ENCODE results near the gene TCIRG1. TPM values are rescaled to one million over a fixed set of nuclear protein-coding genes. Genes with fewer than 3 reads are reported as not detected.

Gene TCIRG1
- total RNA-seq, 2 experiments from 2014 or later: 199 to 201 TPM

DNA sequence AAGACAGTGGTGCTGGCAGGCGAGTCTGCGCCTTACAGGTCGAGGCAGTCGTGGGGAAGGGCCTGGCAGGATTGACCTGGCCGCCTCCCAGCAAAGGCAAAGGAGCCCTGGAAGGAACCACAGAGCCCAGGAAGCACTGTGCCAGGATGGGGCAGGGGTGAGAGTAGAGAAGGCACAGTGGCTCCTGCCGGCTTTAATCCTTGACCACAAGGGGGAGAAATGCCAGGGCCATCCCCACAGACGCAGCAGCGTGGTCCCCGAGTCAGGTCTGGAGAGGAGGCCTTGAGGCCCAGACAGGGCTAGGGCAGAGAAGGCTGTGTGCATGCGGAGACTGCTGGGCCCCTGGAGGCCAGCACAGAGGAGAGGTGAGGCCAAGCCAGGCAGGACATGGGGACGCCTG lies 18.2 kb upstream of the TCIRG1 start:
- intact Hi-C loops (cut with micrococcal nuclease; ENCODE audit: unreplicated experiment): no loop called here
- no TSS peak for BruUV-seq (replicated peaks)
- H2AFZ ChIP-seq (ENCODE audit: low read length): no peak overlapping the region
- no peaks in the 10 kb centered on the region for H4K20me1 ChIP-seq (ENCODE audit: insufficient read depth, low read length)
- TF ChIP-seq EZH2phosphoT487 (IDR thresholded peaks at IDR 0.05; ENCODE audit: borderline replicate concordance, low read depth, low read length): no peak
- H3K9me3 ChIP-seq (ENCODE audit: low read length): no peaks in the 10 kb centered on the region
- H3K4me2 ChIP-seq (ENCODE audit: low read length): no peak overlapping the region
- H3K4me1 ChIP-seq (ENCODE audit: insufficient read depth, low read length, poor library complexity, severe bottlenecking): peaks cover 5% of the 10 kb centered on the region
- DNase-seq (ENCODE audit: low spot score): peak; percentile 23
- no peak overlapping the region for H3K4me3 ChIP-seq (ENCODE audit: low read depth, low read length, poor library complexity, severe bottlenecking)
- CTCF ChIA-PET (ENCODE audit: unreplicated experiment): no interaction called here
- POLR2A ChIA-PET: no interaction called here
- no peaks in the 10 kb centered on the region for H3K36me3 ChIP-seq (ENCODE audit: insufficient read depth, low read length)
- no peak overlapping the region for H3K27ac ChIP-seq (ENCODE audit: low read depth, low read length, poor library complexity, severe bottlenecking)
- H3K79me2 ChIP-seq (ENCODE audit: insufficient read depth, low read depth, low read length): no peaks in the 10 kb centered on the region
- H3K9me2 ChIP-seq (ENCODE audit: insufficient read depth, low read length): no peaks in the 10 kb centered on the region

- ChIA-PET CTCF (ENCODE audit: unreplicated experiment) (no interaction called here), POLR2A (no interaction called here)
- peaks cover 6% of the 10 kb centered on the region for H3K4me1 ChIP-seq (ENCODE audit: insufficient read depth, low read length, poor library complexity, severe bottlenecking)
- no peak overlapping the region for H3K4me3 ChIP-seq (ENCODE audit: low read depth, low read length, poor library complexity, severe bottlenecking)
- peak; percentile 41 for DNase-seq (ENCODE audit: low spot score)
- H3K4me2 ChIP-seq (ENCODE audit: low read length): no peak overlapping the region
- no peak overlapping the region for H2AFZ ChIP-seq (ENCODE audit: low read length)
- no TSS peak for BruUV-seq (replicated peaks)
- intact Hi-C loops (cut with micrococcal nuclease; ENCODE audit: unreplicated experiment): no loop called here
- no peaks in the 10 kb centered on the region for H4K20me1 ChIP-seq (ENCODE audit: insufficient read depth, low read length)
- no peaks in the 10 kb centered on the region for H3K9me2 ChIP-seq (ENCODE audit: insufficient read depth, low read length)
- H3K9me3 ChIP-seq (ENCODE audit: low read length): no peaks in the 10 kb centered on the region
- no peak overlapping the region for H3K27ac ChIP-seq (ENCODE audit: low read depth, low read length, poor library complexity, severe bottlenecking)
- TF ChIP-seq, protein P1, sequence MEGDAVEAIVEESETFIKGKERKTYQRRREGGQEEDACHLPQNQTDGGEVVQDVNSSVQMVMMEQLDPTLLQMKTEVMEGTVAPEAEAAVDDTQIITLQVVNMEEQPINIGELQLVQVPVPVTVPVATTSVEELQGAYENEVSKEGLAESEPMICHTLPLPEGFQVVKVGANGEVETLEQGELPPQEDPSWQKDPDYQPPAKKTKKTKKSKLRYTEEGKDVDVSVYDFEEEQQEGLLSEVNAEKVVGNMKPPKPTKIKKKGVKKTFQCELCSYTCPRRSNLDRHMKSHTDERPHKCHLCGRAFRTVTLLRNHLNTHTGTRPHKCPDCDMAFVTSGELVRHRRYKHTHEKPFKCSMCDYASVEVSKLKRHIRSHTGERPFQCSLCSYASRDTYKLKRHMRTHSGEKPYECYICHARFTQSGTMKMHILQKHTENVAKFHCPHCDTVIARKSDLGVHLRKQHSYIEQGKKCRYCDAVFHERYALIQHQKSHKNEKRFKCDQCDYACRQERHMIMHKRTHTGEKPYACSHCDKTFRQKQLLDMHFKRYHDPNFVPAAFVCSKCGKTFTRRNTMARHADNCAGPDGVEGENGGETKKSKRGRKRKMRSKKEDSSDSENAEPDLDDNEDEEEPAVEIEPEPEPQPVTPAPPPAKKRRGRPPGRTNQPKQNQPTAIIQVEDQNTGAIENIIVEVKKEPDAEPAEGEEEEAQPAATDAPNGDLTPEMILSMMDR (conservative IDR thresholded peaks at IDR 0.05; ENCODE audit: low read length): peak; percentile 59
- TF ChIP-seq EZH2phosphoT487 (IDR thresholded peaks at IDR 0.05; ENCODE audit: borderline replicate concordance, low read depth, low read length): no peak
- H3K36me3 ChIP-seq (ENCODE audit: insufficient read depth, low read length): no peaks in the 10 kb centered on the region
- no peaks in the 10 kb centered on the region for H3K79me2 ChIP-seq (ENCODE audit: insufficient read depth, low read depth, low read length)
Measured at GRCh38 chr11:68021167-68021787, 17.5 kb upstream of the TCIRG1 start.

DNA sequence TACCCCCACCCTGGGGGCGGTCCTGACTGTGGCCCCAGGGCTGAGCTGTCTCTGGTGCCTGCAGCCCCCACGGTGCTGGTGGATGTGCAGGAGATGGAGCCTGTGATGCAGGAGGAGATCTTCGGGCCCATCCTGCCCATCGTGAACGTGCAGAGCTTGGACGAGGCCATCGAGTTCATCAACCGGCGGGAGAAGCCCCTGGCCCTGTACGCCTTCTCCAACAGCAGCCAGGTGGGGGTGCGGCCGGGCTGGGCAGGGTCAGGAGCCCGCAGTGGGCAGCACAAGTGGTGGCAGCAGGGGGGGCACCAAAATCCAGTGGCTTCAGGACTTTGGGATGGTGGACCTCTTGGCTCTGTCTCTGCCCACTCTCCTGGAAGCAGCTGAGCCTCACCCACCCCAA lies 16.3 kb upstream of the TCIRG1 start:
- intact Hi-C loops (cut with micrococcal nuclease; ENCODE audit: unreplicated experiment): no loop called here
- ChIA-PET CTCF (ENCODE audit: unreplicated experiment) (no interaction called here), POLR2A (no interaction called here)
- Histone ChIP-seq H3K27ac (ENCODE audit: low read depth, low read length, poor library complexity, severe bottlenecking) (no peak overlapping the region), H3K4me3 (ENCODE audit: low read depth, low read length, poor library complexity, severe bottlenecking) (no peak overlapping the region), H3K9me2 (ENCODE audit: insufficient read depth, low read length) (no peaks in the 10 kb centered on the region), H3K9me3 (ENCODE audit: low read length) (no peaks in the 10 kb centered on the region), H3K4me2 (ENCODE audit: low read length) (no peak overlapping the region), H2AFZ (ENCODE audit: low read length) (no peak overlapping the region), H4K20me1 (ENCODE audit: insufficient read depth, low read length) (no peaks in the 10 kb centered on the region), H3K4me1 (ENCODE audit: insufficient read depth, low read length, poor library complexity, severe bottlenecking) (peaks cover 16% of the 10 kb centered on the region), H3K36me3 (ENCODE audit: insufficient read depth, low read length) (no peaks in the 10 kb centered on the region), H3K79me2 (ENCODE audit: insufficient read depth, low read depth, low read length) (no peaks in the 10 kb centered on the region)
- no TSS peak for BruUV-seq (replicated peaks)
- TF ChIP-seq EZH2phosphoT487 (IDR thresholded peaks at IDR 0.05; ENCODE audit: borderline replicate concordance, low read depth, low read length): no peak
- TF ChIP-seq, protein P1 (conservative IDR thresholded peaks at IDR 0.05; ENCODE audit: low read length): no peak
- no peak for DNase-seq (ENCODE audit: low spot score)

All from OCI-LY7 (cell line).